ENCODE measurements around the gene C19orf33. TPM values are rescaled to one million over a fixed set of nuclear protein-coding genes. Genes with fewer than 3 reads are reported as not detected.

The C19orf33 gene
- total RNA-seq, 6 experiments from 2014 or later = not detected

DNA sequence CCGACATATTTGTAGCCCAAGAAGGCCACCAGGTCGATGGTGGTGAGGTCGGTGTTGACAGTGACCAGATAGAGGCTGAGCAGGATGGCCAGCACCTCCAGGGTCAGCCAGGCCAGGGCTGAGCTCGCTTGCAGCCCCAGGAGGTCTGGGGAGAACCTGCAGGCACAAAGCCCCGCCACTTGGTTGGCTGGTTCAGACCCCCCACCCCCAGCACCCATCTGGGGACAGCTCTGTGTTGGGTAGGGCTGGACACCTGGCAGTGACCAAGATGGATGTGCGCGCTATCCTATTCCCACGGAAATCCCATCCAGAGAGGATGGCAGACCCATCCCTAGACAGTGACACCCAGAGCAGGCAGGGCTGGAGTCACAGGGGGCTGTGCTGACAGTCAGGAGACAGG, 3.5 kb downstream of the C19orf33 start:
- no peak overlapping the region for H3K27ac Mint-ChIP-seq
- no peaks in the 10 kb centered on the region for H3K9me3 Mint-ChIP-seq
- TF ChIP-seq, protein P1, sequence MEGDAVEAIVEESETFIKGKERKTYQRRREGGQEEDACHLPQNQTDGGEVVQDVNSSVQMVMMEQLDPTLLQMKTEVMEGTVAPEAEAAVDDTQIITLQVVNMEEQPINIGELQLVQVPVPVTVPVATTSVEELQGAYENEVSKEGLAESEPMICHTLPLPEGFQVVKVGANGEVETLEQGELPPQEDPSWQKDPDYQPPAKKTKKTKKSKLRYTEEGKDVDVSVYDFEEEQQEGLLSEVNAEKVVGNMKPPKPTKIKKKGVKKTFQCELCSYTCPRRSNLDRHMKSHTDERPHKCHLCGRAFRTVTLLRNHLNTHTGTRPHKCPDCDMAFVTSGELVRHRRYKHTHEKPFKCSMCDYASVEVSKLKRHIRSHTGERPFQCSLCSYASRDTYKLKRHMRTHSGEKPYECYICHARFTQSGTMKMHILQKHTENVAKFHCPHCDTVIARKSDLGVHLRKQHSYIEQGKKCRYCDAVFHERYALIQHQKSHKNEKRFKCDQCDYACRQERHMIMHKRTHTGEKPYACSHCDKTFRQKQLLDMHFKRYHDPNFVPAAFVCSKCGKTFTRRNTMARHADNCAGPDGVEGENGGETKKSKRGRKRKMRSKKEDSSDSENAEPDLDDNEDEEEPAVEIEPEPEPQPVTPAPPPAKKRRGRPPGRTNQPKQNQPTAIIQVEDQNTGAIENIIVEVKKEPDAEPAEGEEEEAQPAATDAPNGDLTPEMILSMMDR (IDR thresholded peaks at IDR 0.05) = no peak

DNA sequence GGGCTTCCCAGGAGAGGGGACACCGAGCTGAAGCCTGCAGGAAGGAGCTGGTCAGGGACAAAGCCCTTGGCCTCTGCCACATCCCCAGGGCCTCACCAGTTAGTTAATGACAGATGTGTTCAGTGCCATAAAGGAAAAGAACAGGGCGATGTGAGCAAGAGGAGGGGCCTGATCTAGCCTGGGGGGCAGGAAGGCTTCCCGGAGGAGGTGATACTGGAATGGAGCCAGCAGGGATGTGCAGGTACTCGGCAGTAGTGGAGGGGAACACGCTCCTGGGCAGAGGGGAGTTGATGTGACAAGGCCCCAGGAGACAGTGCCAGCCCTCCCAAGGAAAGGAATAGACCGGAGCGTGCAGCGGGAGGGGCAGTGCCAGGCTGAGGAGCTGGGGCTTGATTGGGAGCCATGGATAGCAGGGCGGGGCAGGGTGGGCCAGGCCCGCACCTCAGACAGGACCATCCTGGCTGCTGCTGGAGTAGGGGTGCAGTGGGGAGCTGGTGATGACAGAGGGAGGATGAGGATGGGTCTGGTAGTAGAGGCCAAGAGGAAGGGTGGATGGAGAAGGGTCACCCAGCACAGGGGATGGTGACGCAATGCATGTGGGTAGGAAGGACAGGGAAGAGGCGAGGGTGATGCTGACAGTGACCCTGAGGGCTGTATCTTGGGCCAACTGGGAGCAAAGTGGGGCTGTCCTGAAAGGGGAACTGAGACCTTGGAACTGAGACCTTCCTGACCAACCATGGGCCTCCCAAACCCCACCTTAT, 4.1 kb downstream of the C19orf33 start:
- H3K4me3 Mint-ChIP-seq = no peak overlapping the region
- no peak for DNase-seq
- peaks cover 4% of the 10 kb centered on the region for H3K36me3 Mint-ChIP-seq (ENCODE audit: low read depth)
- no peak overlapping the region for H3K27ac Mint-ChIP-seq
- TF ChIP-seq, protein P1 (IDR thresholded peaks at IDR 0.05) = no peak
- peaks cover 3% of the 10 kb centered on the region for H3K27me3 Mint-ChIP-seq (ENCODE audit: insufficient read depth)
- H3K4me1 Mint-ChIP-seq (ENCODE audit: low read depth) = no peaks in the 10 kb centered on the region
- no peaks in the 10 kb centered on the region for H3K9me3 Mint-ChIP-seq

More for the DNA sequence above, 3.5 kb downstream of the C19orf33 start:
- DNase-seq = no peak
- peaks cover 3% of the 10 kb centered on the region for H3K27me3 Mint-ChIP-seq (ENCODE audit: insufficient read depth)
- peaks cover 7% of the 10 kb centered on the region for H3K36me3 Mint-ChIP-seq (ENCODE audit: low read depth)
- H3K4me3 Mint-ChIP-seq = no peak overlapping the region
- H3K4me1 Mint-ChIP-seq (ENCODE audit: low read depth) = no peaks in the 10 kb centered on the region

DNA sequence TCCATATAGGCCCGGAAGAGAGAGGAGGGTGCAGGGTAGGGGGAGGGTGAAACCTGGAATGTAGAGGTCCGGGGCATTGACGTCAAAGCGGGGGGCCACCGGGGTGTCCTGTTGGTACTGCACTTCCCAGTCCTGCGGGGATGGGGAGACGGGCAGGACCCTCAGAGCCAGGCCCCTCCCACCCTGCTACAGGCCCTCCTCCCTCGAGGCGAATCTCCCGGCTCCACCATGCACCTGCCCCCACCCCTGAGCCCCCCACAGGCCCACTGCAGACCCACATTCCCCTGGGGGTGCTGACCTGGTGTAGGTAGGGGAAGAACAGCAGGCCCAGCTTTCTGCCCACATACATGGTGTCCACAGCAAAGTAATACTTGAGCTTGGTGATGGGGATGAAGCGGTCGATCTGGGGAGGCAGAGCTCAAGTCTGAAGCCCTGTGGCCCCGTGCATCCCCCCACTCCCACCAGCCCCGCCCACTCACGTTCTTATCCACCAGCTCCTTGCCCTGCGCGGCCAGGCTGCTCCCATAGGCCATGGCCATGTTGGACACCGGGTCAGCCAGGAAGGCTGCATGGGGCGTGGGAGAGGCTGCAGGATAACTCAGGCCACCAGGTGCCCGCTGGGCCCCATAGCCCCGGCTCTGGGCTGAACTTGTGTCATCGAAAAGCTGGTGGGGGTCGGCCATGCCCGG, 5.0 kb downstream of the C19orf33 start:
- Mint-ChIP-seq H3K27me3 (ENCODE audit: insufficient read depth) (peaks cover 3% of the 10 kb centered on the region), H3K4me3 (no peak overlapping the region)

DNA sequence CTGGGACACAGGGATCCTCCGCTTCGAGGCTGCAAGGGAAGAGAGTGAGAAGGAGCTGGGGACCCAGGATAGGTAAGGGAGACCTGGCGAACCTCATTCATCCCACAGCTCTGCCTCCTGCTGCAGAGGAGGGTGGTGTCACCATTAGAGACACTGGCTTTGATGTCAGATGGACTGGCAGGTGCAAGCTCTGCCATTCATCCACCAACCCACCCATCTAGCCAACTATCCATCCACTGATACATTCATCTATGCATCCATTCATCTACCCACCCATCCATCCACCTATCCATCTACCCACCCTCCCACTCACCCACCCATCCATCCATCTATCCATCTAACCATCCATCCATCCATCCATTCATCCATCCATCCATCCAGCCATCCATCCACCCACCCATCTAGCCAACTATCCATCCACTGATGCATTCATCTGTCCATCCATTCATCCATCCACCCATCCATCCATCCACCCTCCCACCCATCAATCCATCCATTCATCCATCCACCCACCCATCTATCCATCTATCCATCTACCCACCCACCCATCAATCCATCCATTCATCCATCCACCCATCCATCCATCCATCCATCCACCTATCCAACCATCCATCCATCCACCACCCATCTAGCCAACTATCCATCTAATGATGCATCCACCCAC, 5.7 kb downstream of the C19orf33 start:
- H3K4me1 Mint-ChIP-seq (ENCODE audit: low read depth) = peaks cover 5% of the 10 kb centered on the region; the same call in 1 of the 2 replicates
- no peak overlapping the region for H3K27ac Mint-ChIP-seq
- no peak for DNase-seq
- H3K27me3 Mint-ChIP-seq (ENCODE audit: insufficient read depth) = peaks cover 2% of the 10 kb centered on the region
- no peaks in the 10 kb centered on the region for H3K9me3 Mint-ChIP-seq
- peaks cover 4% of the 10 kb centered on the region for H3K36me3 Mint-ChIP-seq (ENCODE audit: low read depth)
- TF ChIP-seq, protein P1 (IDR thresholded peaks at IDR 0.05) = no peak
- H3K4me3 Mint-ChIP-seq = no peak overlapping the region

More for the DNA sequence above, 5.0 kb downstream of the C19orf33 start:
- TF ChIP-seq, protein P1 (IDR thresholded peaks at IDR 0.05) = no peak
- no peaks in the 10 kb centered on the region for H3K9me3 Mint-ChIP-seq
- DNase-seq = no peak
- peaks cover 4% of the 10 kb centered on the region for H3K36me3 Mint-ChIP-seq (ENCODE audit: low read depth)
- H3K4me1 Mint-ChIP-seq (ENCODE audit: low read depth) = peaks cover 5% of the 10 kb centered on the region; the same call in 1 of the 2 replicates
- H3K27ac Mint-ChIP-seq = no peak overlapping the region

DNA sequence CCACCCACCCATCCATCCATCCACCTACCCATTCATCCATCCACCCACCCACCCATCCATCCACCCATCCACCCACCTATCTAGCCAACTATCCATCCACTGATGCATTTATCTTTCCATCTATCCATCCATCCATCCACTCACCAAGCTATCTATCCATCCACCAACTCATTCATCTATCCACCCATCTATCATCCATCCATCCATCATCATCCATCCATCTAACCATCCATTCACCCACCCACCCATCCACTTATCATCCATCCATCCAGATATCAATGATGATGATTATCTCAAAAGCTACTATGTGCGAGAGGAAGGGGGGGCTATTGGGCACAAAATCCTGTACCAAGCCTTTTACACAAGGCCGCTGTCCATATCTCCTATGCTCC, 6.2 kb downstream of the C19orf33 start:
- Mint-ChIP-seq H3K4me3 (no peak overlapping the region), H3K4me1 (ENCODE audit: low read depth) (peaks cover 5% of the 10 kb centered on the region; the same call in 1 of the 2 replicates), H3K9me3 (no peaks in the 10 kb centered on the region), H3K27me3 (ENCODE audit: insufficient read depth) (peaks cover 4% of the 10 kb centered on the region), H3K36me3 (ENCODE audit: low read depth) (peaks cover 4% of the 10 kb centered on the region), H3K27ac (no peak overlapping the region)
- TF ChIP-seq, protein P1 (IDR thresholded peaks at IDR 0.05) = no peak
- DNase-seq = no peak

Data from HFFc6 (cell line).